Tibial nerve (tissue), 4 donors: ENCODE measurements around the gene GIMAP7.

Experiments
- EP300 ChIP-seq, 2 donors: sonication (generic); formaldehyde crosslinking; IDR thresholded peaks; one replicate each; pipeline ENCODE4 v1.6.1; 2017; ENCODE audit warnings: antibody characterized with exemption in 2 of 2, mild to moderate bottlenecking in 1 of 2
- POLR2A ChIP-seq, 2 donors: fragments of 450-650 bp; IDR thresholded peaks; one replicate each; pipeline ENCODE4 v1.6.1; 2017; ENCODE audit warnings: antibody characterized with exemption in 2 of 2, mild to moderate bottlenecking in 2 of 2, moderate library complexity in 2 of 2
- TF ChIP-seq, protein P1 (sequence below), 5 experiments: fragments of 200-600 bp in 3 of 5; fragments of 450-650 bp in 2 of 5; sonication (generic) in 3 of 5; IDR thresholded peaks; one replicate each; pipeline ENCODE4 v1.5.1; 2016 to 2019; ENCODE audit warnings: antibody characterized with exemption in 5 of 5, mild to moderate bottlenecking in 3 of 5, moderate library complexity in 2 of 5

DNA sequence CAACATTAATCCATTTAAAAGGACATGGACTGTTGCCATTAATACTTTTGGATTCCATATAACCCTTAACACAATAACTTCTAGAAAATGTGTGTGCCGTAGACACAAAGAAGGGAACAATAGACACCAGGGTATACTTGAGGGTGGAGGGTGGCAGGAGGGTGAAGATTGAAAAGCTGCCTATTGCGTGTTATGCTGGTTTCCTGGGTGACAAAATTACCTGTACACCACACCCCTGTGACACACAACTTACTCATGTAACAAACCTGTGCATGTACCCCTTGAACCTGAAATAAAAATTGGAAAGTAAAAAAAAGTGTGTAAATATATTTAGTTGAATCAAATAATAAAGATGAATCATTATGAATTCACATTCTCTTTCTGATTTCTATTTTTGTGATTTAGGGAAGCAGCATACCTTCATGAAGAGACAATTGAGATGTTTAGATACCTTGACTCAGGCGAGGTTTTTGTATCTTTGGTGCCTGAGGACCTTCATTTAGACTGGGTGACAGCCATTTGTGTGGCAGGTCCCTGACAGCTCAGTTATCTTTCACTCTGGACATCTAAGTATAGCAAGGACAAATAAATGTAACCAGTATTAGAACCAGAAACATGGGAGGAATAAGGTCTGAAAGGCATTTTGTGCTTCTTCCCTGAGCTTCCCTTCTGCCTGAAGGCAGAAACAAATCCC is 35.5 kb upstream of the GIMAP7 start:
- TF ChIP-seq, protein P1, sequence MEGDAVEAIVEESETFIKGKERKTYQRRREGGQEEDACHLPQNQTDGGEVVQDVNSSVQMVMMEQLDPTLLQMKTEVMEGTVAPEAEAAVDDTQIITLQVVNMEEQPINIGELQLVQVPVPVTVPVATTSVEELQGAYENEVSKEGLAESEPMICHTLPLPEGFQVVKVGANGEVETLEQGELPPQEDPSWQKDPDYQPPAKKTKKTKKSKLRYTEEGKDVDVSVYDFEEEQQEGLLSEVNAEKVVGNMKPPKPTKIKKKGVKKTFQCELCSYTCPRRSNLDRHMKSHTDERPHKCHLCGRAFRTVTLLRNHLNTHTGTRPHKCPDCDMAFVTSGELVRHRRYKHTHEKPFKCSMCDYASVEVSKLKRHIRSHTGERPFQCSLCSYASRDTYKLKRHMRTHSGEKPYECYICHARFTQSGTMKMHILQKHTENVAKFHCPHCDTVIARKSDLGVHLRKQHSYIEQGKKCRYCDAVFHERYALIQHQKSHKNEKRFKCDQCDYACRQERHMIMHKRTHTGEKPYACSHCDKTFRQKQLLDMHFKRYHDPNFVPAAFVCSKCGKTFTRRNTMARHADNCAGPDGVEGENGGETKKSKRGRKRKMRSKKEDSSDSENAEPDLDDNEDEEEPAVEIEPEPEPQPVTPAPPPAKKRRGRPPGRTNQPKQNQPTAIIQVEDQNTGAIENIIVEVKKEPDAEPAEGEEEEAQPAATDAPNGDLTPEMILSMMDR (IDR thresholded peaks at IDR 0.05), result no peak
- TF ChIP-seq POLR2A (IDR thresholded peaks at IDR 0.05), result no peak
- no peak for TF ChIP-seq EP300 (IDR thresholded peaks at IDR 0.05)
